Peyer's patch (tissue), 4 donors: ENCODE measurements around the gene ALDH18A1.

Source experiments
- POLR2A ChIP-seq, 2 donors: fragments of 450-650 bp; IDR thresholded peaks; one replicate each; pipeline ENCODE4 v1.5.1; 2017; ENCODE audit warnings: antibody characterized with exemption in 2 of 2, mild to moderate bottlenecking in 2 of 2, moderate library complexity in 2 of 2
- TF ChIP-seq, protein P1 (sequence below), 6 experiments: fragments of 450-650 bp in 4 of 6; fragments of 200-600 bp in 2 of 6; sonication (generic) in 1 of 6; IDR thresholded peaks; one replicate each; pipeline ENCODE4 v1.5.1; 2017 to 2019; ENCODE audit warnings: antibody characterized with exemption in 6 of 6, mild to moderate bottlenecking in 3 of 6, moderate library complexity in 1 of 6

DNA sequence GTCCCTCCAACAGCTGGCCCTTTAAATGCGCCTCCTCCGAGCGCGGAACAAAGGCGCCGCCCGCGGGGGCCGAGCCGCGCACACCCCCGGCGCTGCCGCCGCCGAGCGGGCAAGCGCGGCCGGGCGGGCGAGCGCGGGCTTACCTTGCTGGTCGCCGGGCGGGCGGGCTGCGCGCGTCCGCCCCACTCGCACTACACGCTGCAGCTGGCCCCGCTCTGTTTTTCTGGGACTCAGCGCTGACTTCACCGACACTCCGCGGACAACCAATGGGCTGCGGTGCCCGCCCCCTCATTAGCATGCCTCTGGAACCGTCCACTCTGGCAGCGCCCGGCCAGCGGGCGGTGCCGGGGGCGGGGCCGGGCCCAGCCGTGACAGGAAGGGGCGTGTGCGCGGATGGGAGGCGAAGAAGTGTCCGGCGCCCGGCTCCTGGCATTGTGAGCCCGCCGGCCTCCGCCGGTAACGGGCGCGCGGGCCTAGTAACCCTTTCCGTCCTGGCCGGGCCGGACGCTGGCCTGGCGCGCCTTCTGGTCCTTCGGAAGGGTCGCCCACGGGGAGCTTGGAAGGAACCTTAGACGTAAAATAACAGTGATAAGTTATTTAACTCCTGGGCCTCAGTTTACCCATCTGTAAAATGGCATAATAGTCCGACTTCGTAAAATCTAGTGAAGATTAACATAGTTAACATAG is 95.2 kb downstream of the ALDH18A1 start, which contains the start of gene SORBS1:
- TF ChIP-seq, protein P1, sequence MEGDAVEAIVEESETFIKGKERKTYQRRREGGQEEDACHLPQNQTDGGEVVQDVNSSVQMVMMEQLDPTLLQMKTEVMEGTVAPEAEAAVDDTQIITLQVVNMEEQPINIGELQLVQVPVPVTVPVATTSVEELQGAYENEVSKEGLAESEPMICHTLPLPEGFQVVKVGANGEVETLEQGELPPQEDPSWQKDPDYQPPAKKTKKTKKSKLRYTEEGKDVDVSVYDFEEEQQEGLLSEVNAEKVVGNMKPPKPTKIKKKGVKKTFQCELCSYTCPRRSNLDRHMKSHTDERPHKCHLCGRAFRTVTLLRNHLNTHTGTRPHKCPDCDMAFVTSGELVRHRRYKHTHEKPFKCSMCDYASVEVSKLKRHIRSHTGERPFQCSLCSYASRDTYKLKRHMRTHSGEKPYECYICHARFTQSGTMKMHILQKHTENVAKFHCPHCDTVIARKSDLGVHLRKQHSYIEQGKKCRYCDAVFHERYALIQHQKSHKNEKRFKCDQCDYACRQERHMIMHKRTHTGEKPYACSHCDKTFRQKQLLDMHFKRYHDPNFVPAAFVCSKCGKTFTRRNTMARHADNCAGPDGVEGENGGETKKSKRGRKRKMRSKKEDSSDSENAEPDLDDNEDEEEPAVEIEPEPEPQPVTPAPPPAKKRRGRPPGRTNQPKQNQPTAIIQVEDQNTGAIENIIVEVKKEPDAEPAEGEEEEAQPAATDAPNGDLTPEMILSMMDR (IDR thresholded peaks at IDR 0.05): no peak
- peak; percentile 89 to 96 for TF ChIP-seq POLR2A (IDR thresholded peaks at IDR 0.05)
